ENCODE measurements around the gene MN1.

GRCh38 chr22:27778294-27779090, 23.1 kb downstream of the MN1 start:
- TF ChIP-seq CTCF (IDR thresholded peaks at IDR 0.05) = no peak
- no peak for TF ChIP-seq POLR2AphosphoS5 (IDR thresholded peaks at IDR 0.05; ENCODE audit: insufficient read depth in 1 of 2, low read depth in 1 of 2)

Measured in vagina (tissue), 2 donors.